NB4 (cell line): ENCODE results near the gene ERICH2.

Experiments
- POLR2A ChIP-seq: IDR thresholded peaks from 2 replicates; pipeline ENCODE4 v1.6.1; 2011; ENCODE audit warnings: mild to moderate bottlenecking; ENCODE audit not compliant: insufficient read length; ENCODE audit errors: extremely low read depth
- TF ChIP-seq, protein P1 (sequence below): IDR thresholded peaks from one replicate; pipeline ENCODE4 v1.5.1; 2012; ENCODE audit warnings: low read depth, low read length
- TF ChIP-seq, protein P2 (sequence below): IDR thresholded peaks from 2 replicates; pipeline ENCODE4 v1.6.1; 2011; ENCODE audit warnings: low read depth, low read length

DNA sequence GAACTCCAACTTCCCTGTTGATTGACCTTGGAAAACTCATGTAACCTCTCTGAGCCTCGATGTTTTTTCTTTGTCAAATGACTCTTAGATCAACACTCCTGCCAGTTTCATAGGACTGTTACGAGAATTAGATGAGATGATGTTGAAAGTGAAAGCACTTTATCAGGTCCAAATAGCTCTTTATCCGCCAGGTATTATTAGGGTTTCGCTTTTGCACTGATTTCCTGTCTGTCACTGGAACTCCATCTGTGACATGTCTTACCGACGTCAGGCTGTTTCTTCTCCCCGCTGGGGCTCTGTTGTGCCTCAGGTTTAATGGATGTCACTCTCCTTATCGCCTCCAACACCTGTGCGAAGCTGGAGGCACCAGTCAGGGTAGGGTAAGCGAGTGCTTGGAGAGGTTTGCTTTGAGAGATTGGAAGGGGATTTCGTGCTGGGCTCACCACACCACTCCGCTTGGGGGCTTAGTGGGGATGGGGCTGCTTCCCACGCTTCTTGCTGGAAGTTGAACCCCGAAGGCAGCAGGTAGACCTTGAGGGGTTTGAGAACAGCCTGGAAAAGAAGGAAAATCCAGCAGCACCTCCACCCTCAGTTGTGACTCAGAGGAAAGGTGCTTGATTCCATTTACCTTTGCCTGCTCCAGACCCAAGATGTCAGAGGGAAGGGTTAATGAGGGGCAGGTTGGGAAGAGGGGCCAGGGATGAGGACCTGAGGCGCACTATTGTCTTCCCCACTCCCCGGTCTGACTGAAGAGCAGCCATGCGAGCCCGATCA is 50.8 kb downstream of the ERICH2 start:
- TF ChIP-seq, protein P1, sequence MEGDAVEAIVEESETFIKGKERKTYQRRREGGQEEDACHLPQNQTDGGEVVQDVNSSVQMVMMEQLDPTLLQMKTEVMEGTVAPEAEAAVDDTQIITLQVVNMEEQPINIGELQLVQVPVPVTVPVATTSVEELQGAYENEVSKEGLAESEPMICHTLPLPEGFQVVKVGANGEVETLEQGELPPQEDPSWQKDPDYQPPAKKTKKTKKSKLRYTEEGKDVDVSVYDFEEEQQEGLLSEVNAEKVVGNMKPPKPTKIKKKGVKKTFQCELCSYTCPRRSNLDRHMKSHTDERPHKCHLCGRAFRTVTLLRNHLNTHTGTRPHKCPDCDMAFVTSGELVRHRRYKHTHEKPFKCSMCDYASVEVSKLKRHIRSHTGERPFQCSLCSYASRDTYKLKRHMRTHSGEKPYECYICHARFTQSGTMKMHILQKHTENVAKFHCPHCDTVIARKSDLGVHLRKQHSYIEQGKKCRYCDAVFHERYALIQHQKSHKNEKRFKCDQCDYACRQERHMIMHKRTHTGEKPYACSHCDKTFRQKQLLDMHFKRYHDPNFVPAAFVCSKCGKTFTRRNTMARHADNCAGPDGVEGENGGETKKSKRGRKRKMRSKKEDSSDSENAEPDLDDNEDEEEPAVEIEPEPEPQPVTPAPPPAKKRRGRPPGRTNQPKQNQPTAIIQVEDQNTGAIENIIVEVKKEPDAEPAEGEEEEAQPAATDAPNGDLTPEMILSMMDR: no peak
- no peak for TF ChIP-seq POLR2A
- TF ChIP-seq, protein P2, sequence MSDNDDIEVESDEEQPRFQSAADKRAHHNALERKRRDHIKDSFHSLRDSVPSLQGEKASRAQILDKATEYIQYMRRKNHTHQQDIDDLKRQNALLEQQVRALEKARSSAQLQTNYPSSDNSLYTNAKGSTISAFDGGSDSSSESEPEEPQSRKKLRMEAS: no peak
